Transverse colon (tissue), 4 donors: Measurements from ENCODE around the gene GRM4. TPM values are rescaled to one million over a fixed set of nuclear protein-coding genes. Genes with fewer than 3 reads are reported as not detected.

ENCODE experiments used
- DNase-seq: peaks from one replicate; pipeline ENCODE4 v3.0.0-alpha.2; 2019
- H3K27ac ChIP-seq, 4 donors: fragments of 200-600 bp; sonication (generic); 2 replicates each; pipeline ENCODE4 v1.5.1; 2016 to 2018; ENCODE audit warnings: inconsistent platforms in 4 of 4
- H3K27me3 ChIP-seq: fragments of 200-600 bp; sonication (generic); 2 replicates; pipeline ENCODE4 v1.5.1; 2017; ENCODE audit warnings: inconsistent platforms
- H3K36me3 ChIP-seq, 4 donors: fragments of 200-600 bp; sonication (generic); 2 replicates each; pipeline ENCODE4 v1.5.1; 2017 to 2019; ENCODE audit warnings: inconsistent platforms in 4 of 4
- H3K4me1 ChIP-seq, 4 donors: fragments of 200-600 bp; sonication (generic); 2 replicates each; pipeline ENCODE4 v1.5.1; 2017 to 2020; ENCODE audit warnings: inconsistent platforms in 4 of 4
- H3K4me3 ChIP-seq, 4 donors: fragments of 200-600 bp; sonication (generic); 1 replicate in 1 of 4; 2 replicates in 3 of 4; pipeline versions ENCODE4 v1.5.1 to v1.6.1; 2017 to 2019; ENCODE audit warnings: inconsistent platforms in 4 of 4
- H3K9me3 ChIP-seq, 2 donors: fragments of 200-600 bp; sonication (generic); 2 replicates each; pipeline ENCODE4 v1.5.1; 2017 to 2019; ENCODE audit warnings: inconsistent platforms in 2 of 2
- EP300 ChIP-seq: sonication (generic); formaldehyde crosslinking; IDR thresholded peaks from one replicate; pipeline ENCODE4 v1.6.1; 2017; ENCODE audit warnings: antibody characterized with exemption, low read depth
- POLR2A ChIP-seq: fragments of 450-650 bp; IDR thresholded peaks from one replicate; pipeline ENCODE4 v1.6.1; 2016; ENCODE audit warnings: antibody characterized with exemption, mild to moderate bottlenecking, moderate library complexity
- POLR2AphosphoS5 ChIP-seq, 3 donors: sonication (generic); formaldehyde crosslinking; IDR thresholded peaks; one replicate each; pipeline ENCODE4 v1.6.1; 2016; ENCODE audit warnings: antibody characterized with exemption in 3 of 3
- WGBS, 2 donors: methylation state at CpG; one replicate each; pipeline ENCODE4 v1.1.5; 2018; ENCODE audit warnings: low coverage in 1 of 2; 5-methylcytosine and 5-hydroxymethylcytosine counted together
- in situ Hi-C, 4 donors: fragments of 200-750 bp; cut with MboI; loops; one replicate each; pipeline versions ENCODE4 v1.15.0 to v1.15.1; 2017; ENCODE audit warnings: low sequenced_read_pairs in 3 of 4, low pct_ligation_motif_present in 1 of 4, low pct_unique_long_range_greater_than_20kb in 1 of 4
- intact Hi-C: fragments of 100-400 bp; cut with DNase I; formaldehyde crosslinking; loops from one replicate; pipeline ENCODE4 v1.15.1; 2023; ENCODE audit warnings: low total_unique reads
- total RNA-seq, 4 donors: library from RNA; depleted of rRNA; stranded (reverse); fragments of >200 nt; gene quantifications; one replicate each; pipeline ENCODE4 v1.1.0, GENCODE V29; 2016
- TF ChIP-seq, protein P1 (sequence below), 5 experiments: fragments of 200-600 bp in 3 of 5; fragments of 450-650 bp in 2 of 5; sonication (generic) in 3 of 5; IDR thresholded peaks; 1 replicate in 2 of 5; 2 replicates in 3 of 5; pipeline ENCODE4 v1.5.1; 2016 to 2017; ENCODE audit warnings: antibody characterized with exemption in 5 of 5, inconsistent platforms in 3 of 5, mild to moderate bottlenecking in 2 of 5, moderate library complexity in 1 of 5

Gene GRM4
- total RNA-seq, 4 donors from 2014 or later: not detected

- H3K27me3 ChIP-seq: no peaks in the 10 kb centered on the region
- no peaks in the 10 kb centered on the region for H3K36me3 ChIP-seq
- H3K4me3 ChIP-seq: no peak overlapping the region
- no peaks in the 10 kb centered on the region for H3K9me3 ChIP-seq
- no peak for TF ChIP-seq POLR2A
- no peak for TF ChIP-seq EP300
- no peak for TF ChIP-seq POLR2AphosphoS5 (IDR thresholded peaks at IDR 0.05)
- TF ChIP-seq, protein P1, sequence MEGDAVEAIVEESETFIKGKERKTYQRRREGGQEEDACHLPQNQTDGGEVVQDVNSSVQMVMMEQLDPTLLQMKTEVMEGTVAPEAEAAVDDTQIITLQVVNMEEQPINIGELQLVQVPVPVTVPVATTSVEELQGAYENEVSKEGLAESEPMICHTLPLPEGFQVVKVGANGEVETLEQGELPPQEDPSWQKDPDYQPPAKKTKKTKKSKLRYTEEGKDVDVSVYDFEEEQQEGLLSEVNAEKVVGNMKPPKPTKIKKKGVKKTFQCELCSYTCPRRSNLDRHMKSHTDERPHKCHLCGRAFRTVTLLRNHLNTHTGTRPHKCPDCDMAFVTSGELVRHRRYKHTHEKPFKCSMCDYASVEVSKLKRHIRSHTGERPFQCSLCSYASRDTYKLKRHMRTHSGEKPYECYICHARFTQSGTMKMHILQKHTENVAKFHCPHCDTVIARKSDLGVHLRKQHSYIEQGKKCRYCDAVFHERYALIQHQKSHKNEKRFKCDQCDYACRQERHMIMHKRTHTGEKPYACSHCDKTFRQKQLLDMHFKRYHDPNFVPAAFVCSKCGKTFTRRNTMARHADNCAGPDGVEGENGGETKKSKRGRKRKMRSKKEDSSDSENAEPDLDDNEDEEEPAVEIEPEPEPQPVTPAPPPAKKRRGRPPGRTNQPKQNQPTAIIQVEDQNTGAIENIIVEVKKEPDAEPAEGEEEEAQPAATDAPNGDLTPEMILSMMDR (IDR thresholded peaks at IDR 0.05): no peak
- peaks cover 0 to 7% (median 2%) of the 10 kb centered on the region in 4 donors for H3K4me1 ChIP-seq
- peak; percentile 43 for DNase-seq
- in situ Hi-C loops (loop anchor here in 1 of 4 donors (10.0 kb wide), 1 partner anchor 101 kb away; no protein-coding TSS in a partner anchor), intact Hi-C loops (no loop called here)
- H3K27ac ChIP-seq: no peak overlapping the region
- 51 to 60% methylated on average over 1 to 8 of the region's 8 CpGs for WGBS, 2 donors
These were observed 92.2 kb downstream of the GRM4 start for GRCh38 chr6:34053721-34054120.

DNA sequence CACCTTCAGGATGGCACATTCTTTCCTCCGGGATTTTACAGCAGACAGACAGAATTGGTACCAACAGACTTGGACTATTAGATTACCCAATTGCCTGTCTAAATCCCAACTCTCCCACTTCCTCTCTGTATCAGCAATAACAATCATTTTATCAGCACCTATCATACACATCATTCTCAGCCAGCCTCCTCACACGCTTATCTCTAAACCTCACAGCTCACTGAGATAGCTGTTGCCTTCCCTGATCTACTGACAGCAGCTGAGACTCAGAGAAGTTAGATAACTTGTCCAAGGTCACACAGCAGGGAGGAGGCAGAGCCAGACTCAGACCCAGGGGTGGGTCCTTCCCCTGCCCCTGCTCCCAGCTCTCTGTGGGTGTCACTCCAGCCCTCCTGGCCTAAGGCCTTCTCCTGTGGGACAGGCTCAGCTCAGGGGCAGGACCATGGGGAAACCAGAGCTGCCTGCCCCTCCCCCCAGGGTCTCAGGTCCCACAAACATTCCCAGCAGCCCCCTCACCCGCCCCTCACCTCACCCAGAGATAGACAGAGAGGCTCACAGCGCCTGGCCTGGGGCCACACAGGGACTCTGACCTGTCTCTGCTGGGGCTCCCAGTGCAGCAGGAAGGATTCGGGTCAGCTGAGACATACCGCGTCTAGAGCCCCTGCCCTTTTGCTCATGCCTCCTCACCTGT is 92.8 kb downstream of the GRM4 start:
- intact Hi-C loops (no loop called here), in situ Hi-C loops (loop anchor here in 1 of 4 donors (10.0 kb wide), 1 partner anchor 102 kb away; no protein-coding TSS in a partner anchor)
- H3K36me3 ChIP-seq: no peaks in the 10 kb centered on the region
- no peak for DNase-seq
- 60 to 79% methylated on average over 1 to 7 of the region's 7 CpGs for WGBS, 2 donors
- no peak overlapping the region for H3K27ac ChIP-seq
- TF ChIP-seq POLR2AphosphoS5 (IDR thresholded peaks at IDR 0.05) (no peak), POLR2A (no peak)
- H3K27me3 ChIP-seq: no peaks in the 10 kb centered on the region
- H3K9me3 ChIP-seq: no peaks in the 10 kb centered on the region
- peaks cover 0 to 7% (median 2%) of the 10 kb centered on the region in 4 donors for H3K4me1 ChIP-seq
- H3K4me3 ChIP-seq: no peak overlapping the region

DNA sequence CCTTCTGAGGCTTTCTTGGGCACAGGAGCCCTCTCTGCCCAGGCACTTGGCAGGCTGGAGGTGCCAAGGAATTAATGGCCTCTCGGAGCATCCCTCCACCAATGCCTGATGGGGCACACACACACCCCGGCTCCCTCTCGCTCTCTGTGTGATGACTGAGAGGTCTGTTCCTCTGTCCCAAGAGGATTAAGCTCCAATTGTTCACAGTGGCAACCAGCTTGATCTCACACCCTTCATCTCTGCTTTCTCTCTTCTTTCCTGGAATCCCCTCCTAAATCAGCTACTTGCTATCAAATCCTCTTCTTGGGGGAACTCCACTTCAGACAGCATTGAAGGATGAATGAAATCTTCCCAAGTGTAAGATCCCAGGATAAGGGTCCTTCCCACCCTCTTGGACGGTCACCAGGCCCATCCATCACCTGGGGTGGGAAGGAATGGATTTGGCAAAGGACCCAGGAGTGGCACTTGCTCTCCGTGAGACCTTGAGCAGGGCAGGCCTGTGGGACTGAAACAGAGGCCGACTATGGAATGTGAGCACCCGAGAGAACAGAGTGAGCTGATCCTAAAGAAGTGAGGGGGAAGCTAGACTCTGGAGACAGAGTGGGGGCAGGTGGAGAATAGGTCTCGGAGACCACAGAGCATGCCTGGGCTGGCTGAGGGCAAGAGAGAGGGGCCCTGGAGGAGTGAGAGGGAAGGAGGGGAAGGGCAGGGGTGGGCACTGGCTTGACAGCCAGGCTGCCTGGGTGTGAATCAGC is 93.6 kb downstream of the GRM4 start:
- intact Hi-C loops: no loop called here
- in situ Hi-C loops: loop anchor here in 1 of 4 donors (10.0 kb wide), 1 partner anchor 103 kb away; no protein-coding TSS in a partner anchor
- no peak for DNase-seq
- WGBS, 2 donors: 80 to 83% methylated on average over 3 to 8 of the region's 8 CpGs
- peaks cover 0 to 7% (median 2%) of the 10 kb centered on the region in 4 donors for H3K4me1 ChIP-seq
- no peak for TF ChIP-seq EP300
- TF ChIP-seq POLR2AphosphoS5 (IDR thresholded peaks at IDR 0.05): no peak
- no peak for TF ChIP-seq POLR2A
- TF ChIP-seq, protein P1 (IDR thresholded peaks at IDR 0.05): no peak
- H3K36me3 ChIP-seq: no peaks in the 10 kb centered on the region
- no peak overlapping the region for H3K27ac ChIP-seq
- H3K27me3 ChIP-seq: no peaks in the 10 kb centered on the region
- no peaks in the 10 kb centered on the region for H3K9me3 ChIP-seq
- no peak overlapping the region for H3K4me3 ChIP-seq

DNA sequence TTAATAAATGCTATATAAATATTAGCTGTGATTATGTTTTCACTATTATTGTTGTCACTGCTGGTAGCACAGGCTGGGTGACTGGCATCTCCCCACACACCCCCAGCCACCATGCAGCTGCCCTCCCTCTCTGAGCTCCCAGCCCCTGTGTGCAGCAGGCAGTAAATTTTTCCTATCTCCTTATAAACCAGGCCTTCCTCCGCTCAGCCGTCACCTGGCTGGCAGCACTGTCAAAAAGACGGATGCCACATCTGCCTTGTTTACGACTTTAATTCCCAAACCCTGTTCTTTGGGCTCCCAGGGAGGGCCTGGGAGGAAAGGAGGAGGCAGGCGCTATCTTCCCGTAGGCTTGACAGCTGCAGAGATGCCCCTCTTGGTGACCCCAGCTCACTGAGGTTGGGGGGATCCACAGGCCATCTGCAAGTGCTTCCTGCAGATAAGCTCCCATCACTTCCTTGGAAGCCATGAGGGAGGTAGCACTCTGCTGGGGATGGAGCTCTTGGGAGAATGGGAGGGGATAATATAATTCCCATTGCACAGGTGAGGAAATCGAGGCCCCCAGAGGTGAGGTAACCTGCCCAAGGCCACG is 94.5 kb downstream of the GRM4 start:
- TF ChIP-seq EP300 (no peak), POLR2AphosphoS5 (IDR thresholded peaks at IDR 0.05) (no peak), POLR2A (no peak)
- TF ChIP-seq, protein P1 (IDR thresholded peaks at IDR 0.05): no peak
- WGBS, 2 donors: 71% methylated on average over 8 of the region's 8 CpGs; no CpG with 5 or more reads in 1 of the 2 donors
- H3K27ac ChIP-seq: no peak overlapping the region
- no peak for DNase-seq
- H3K4me3 ChIP-seq: no peak overlapping the region
- in situ Hi-C loops: loop anchor here in 1 of 4 donors (10.0 kb wide), 1 partner anchor 103 kb away; no protein-coding TSS in a partner anchor
- intact Hi-C loops: no loop called here
- H3K9me3 ChIP-seq: no peaks in the 10 kb centered on the region
- H3K36me3 ChIP-seq: no peaks in the 10 kb centered on the region
- no peaks in the 10 kb centered on the region for H3K27me3 ChIP-seq
- peaks cover 0 to 4% (median 1%) of the 10 kb centered on the region in 4 donors for H3K4me1 ChIP-seq
